Skeletal muscle tissue (tissue), 4 donors: Measurements from ENCODE around the gene GLIS2. TPM values are rescaled to one million over a fixed set of nuclear protein-coding genes. Genes with fewer than 3 reads are reported as not detected.
"Not testable (repeated sequence)": the region's sequence is repeated elsewhere in the genome, so short reads cannot be mapped to it uniquely, and the experiment has no call there.

Source experiments
- H3K27ac ChIP-seq: one replicate; pipeline ENCODE4 v1.7.0; 2013; ENCODE audit warnings: mild to moderate bottlenecking, low read depth, low read length, inconsistent platforms
- H3K27me3 ChIP-seq, 3 donors: one replicate each; pipeline ENCODE4 v1.7.0; 2013; ENCODE audit warnings: low read length in 3 of 3; ENCODE audit not compliant: control insufficient read depth in 3 of 3, insufficient read depth in 3 of 3
- H3K36me3 ChIP-seq, 3 donors: one replicate each; pipeline ENCODE4 v1.7.0; 2013; ENCODE audit warnings: low read length in 3 of 3; ENCODE audit not compliant: control insufficient read depth in 3 of 3, insufficient read depth in 3 of 3
- H3K4me1 ChIP-seq, 3 donors: one replicate each; pipeline ENCODE4 v1.7.0; 2013; ENCODE audit warnings: low read length in 3 of 3, mild to moderate bottlenecking in 3 of 3; ENCODE audit not compliant: control insufficient read depth in 3 of 3, insufficient read depth in 3 of 3
- H3K4me3 ChIP-seq, 3 donors: one replicate each; pipeline ENCODE4 v1.7.0; 2013; ENCODE audit warnings: low read length in 3 of 3
- H3K9ac ChIP-seq, 3 donors: one replicate each; pipeline ENCODE4 v1.7.0; 2013; ENCODE audit warnings: low read length in 3 of 3, mild to moderate bottlenecking in 3 of 3, moderate library complexity in 2 of 3, low read depth in 1 of 3
- H3K9me3 ChIP-seq, 3 donors: one replicate each; pipeline ENCODE4 v1.7.0; 2013; ENCODE audit warnings: low read length in 3 of 3; ENCODE audit not compliant: control insufficient read depth in 3 of 3
- total RNA-seq: library from RNA; depleted of rRNA; stranded (reverse); fragments of >200 nt; gene quantifications from one replicate; pipeline ENCODE4 v1.2.3, GENCODE V29; 2014
- donor health status: Osteomylitis.

Gene GLIS2
- total RNA-seq, 1 donor from 2014 or later = 4.2 TPM

- no peak overlapping the region for H3K4me3 ChIP-seq
- H3K9me3 ChIP-seq = no peaks in the 10 kb centered on the region
- H3K4me1 ChIP-seq = peaks cover 0 to 18% (median 10%) of the 10 kb centered on the region in 3 donors
- no peak overlapping the region for H3K9ac ChIP-seq
- H3K27ac ChIP-seq = no peak overlapping the region
- no peaks in the 10 kb centered on the region for H3K27me3 ChIP-seq
- H3K36me3 ChIP-seq = peaks cover 12 to 15% (median 13%) of the 10 kb centered on the region in 3 donors
Observed at GRCh38 chr16:4340443-4340842, 24.6 kb downstream of the GLIS2 start.

GRCh38 chr16:4341250-4341649 is 25.4 kb downstream of the GLIS2 start:
- Histone ChIP-seq H3K36me3 (peaks cover 10 to 13% (median 13%) of the 10 kb centered on the region in 3 donors), H3K9ac (no peak overlapping the region), H3K4me1 (peaks cover 0 to 18% (median 16%) of the 10 kb centered on the region in 3 donors), H3K27ac (no peak overlapping the region), H3K27me3 (no peaks in the 10 kb centered on the region), H3K9me3 (no peaks in the 10 kb centered on the region), H3K4me3 (no peak overlapping the region)

- H3K4me3 ChIP-seq = no peak overlapping the region
- no peaks in the 10 kb centered on the region for H3K9me3 ChIP-seq
- H3K27ac ChIP-seq = no peak overlapping the region
- peaks cover 5 to 29% (median 25%) of the 10 kb centered on the region in 3 donors for H3K4me1 ChIP-seq
- peak overlapping the region in 1 of 3 donors; percentile 45 for H3K9ac ChIP-seq
- H3K36me3 ChIP-seq = peaks cover 9 to 13% (median 13%) of the 10 kb centered on the region in 3 donors
- H3K27me3 ChIP-seq = no peaks in the 10 kb centered on the region
Observed at GRCh38 chr16:4342866-4343744, 27.2 kb downstream of the GLIS2 start.

GRCh38 chr16:4344300-4344982 is 28.6 kb downstream of the GLIS2 start:
- H3K9ac ChIP-seq = peak overlapping the region in 1 of 3 donors; percentile 8
- peaks cover 8 to 12% (median 9%) of the 10 kb centered on the region in 3 donors for H3K36me3 ChIP-seq
- H3K27me3 ChIP-seq, H3K9me3 ChIP-seq, H3K27ac ChIP-seq, H3K4me3 ChIP-seq: not testable (repeated sequence)
- H3K4me1 ChIP-seq = peaks cover 9 to 32% (median 28%) of the 10 kb centered on the region in 3 donors

GRCh38 chr16:4344983-4345835 is 29.3 kb downstream of the GLIS2 start:
- Histone ChIP-seq H3K36me3 (peaks cover 6 to 9% (median 9%) of the 10 kb centered on the region in 3 donors), H3K4me1 (peaks cover 9 to 36% (median 30%) of the 10 kb centered on the region in 3 donors), H3K9me3 (no peaks in the 10 kb centered on the region), H3K4me3 (no peak overlapping the region), H3K27ac (no peak overlapping the region), H3K9ac (peak overlapping the region in 1 of 3 donors; percentile 8), H3K27me3 (no peaks in the 10 kb centered on the region)

- no peaks in the 10 kb centered on the region for H3K9me3 ChIP-seq
- H3K27ac ChIP-seq = no peak overlapping the region
- H3K36me3 ChIP-seq = peaks cover under 1 to 5% (median 3%) of the 10 kb centered on the region in 3 donors
- H3K4me3 ChIP-seq = no peak overlapping the region
- peaks cover 15 to 39% (median 34%) of the 10 kb centered on the region in 3 donors for H3K4me1 ChIP-seq
- peak overlapping the region in 1 of 3 donors; percentile 25 for H3K9ac ChIP-seq
- no peaks in the 10 kb centered on the region for H3K27me3 ChIP-seq
Observed at GRCh38 chr16:4345836-4346781, 30.2 kb downstream of the GLIS2 start.

GRCh38 chr16:4347010-4347409 is 31.1 kb downstream of the GLIS2 start:
- H3K9me3 ChIP-seq = no peaks in the 10 kb centered on the region
- peaks cover 15 to 36% (median 34%) of the 10 kb centered on the region in 3 donors for H3K4me1 ChIP-seq
- no peak overlapping the region for H3K9ac ChIP-seq
- H3K4me3 ChIP-seq = no peak overlapping the region
- H3K27ac ChIP-seq = no peak overlapping the region
- peaks cover 0 to 2% (median 0%) of the 10 kb centered on the region in 3 donors for H3K36me3 ChIP-seq
- H3K27me3 ChIP-seq = no peaks in the 10 kb centered on the region

GRCh38 chr16:4347765-4348509 is 32.1 kb downstream of the GLIS2 start:
- H3K9ac ChIP-seq = peak overlapping the region in 2 of 3 donors; percentile 23 to 57
- H3K4me3 ChIP-seq = no peak overlapping the region
- no peaks in the 10 kb centered on the region for H3K27me3 ChIP-seq
- H3K36me3 ChIP-seq = peaks cover 0 to 2% (median 0%) of the 10 kb centered on the region in 3 donors
- peaks cover 15 to 35% (median 34%) of the 10 kb centered on the region in 3 donors for H3K4me1 ChIP-seq
- no peak overlapping the region for H3K27ac ChIP-seq
- H3K9me3 ChIP-seq = no peaks in the 10 kb centered on the region
